Parietal lobe (tissue), 1 donor: ENCODE data around the gene IL17RD. TPM values are rescaled to one million over a fixed set of nuclear protein-coding genes. Genes with fewer than 3 reads are reported as not detected.

Experiments used
- total RNA-seq: library from RNA; depleted of rRNA; stranded (reverse); fragments of >200 nt; gene quantifications from one replicate; pipeline ENCODE4 v1.2.3, GENCODE V29; 2014

IL17RD gene
- 63.5 TPM for total RNA-seq

GRCh38 chr3:57164657-57165573 is at the start of gene IL17RD:
IL17RD (minus strand) TSS chr3:57165353; CDS start chr3:57165286, 67 bp downstream.

GRCh38 chr3:57199895-57200297 is 34.7 kb upstream of the IL17RD start, which contains the start of gene HESX1:
HESX1 (minus strand) TSS chr3:57199978; CDS start chr3:57199918, 60 bp downstream.

GRCh38 chr3:57060089-57060821 is 104.9 kb downstream of the IL17RD start, which contains the start of gene SPATA12:
SPATA12 (plus strand) TSS chr3:57060664; CDS start chr3:57073695, 13,031 bp downstream.

Other genes with a start within 250 kb of the IL17RD start
- not detected for gene SPATA12, start 104.7 kb downstream of the IL17RD start, total RNA-seq
- gene HESX1, start 34.6 kb upstream of the IL17RD start, total RNA-seq, result not detected
- gene APPL1, start 62.4 kb upstream of the IL17RD start, total RNA-seq, result 108 TPM
- not detected for gene ASB14, start 127.3 kb upstream of the IL17RD start, total RNA-seq